Loucy (cell line): ENCODE measurements around the gene ABHD14A.

Experiments used
- EZH2phosphoT487 ChIP-seq: fragments of 200-600 bp; IDR thresholded peaks from 2 replicates; pipeline ENCODE4 v1.6.1; 2018; ENCODE audit warnings: antibody characterized with exemption, mild to moderate bottlenecking, moderate library complexity, borderline replicate concordance
- TF ChIP-seq, protein P1 (sequence below): fragments of 200-600 bp; sonication (generic); conservative IDR thresholded peaks from 2 replicates; pipeline ENCODE4 v1.5.1; 2014; ENCODE audit warnings: mild to moderate bottlenecking, antibody characterized with exemption, low read length

DNA sequence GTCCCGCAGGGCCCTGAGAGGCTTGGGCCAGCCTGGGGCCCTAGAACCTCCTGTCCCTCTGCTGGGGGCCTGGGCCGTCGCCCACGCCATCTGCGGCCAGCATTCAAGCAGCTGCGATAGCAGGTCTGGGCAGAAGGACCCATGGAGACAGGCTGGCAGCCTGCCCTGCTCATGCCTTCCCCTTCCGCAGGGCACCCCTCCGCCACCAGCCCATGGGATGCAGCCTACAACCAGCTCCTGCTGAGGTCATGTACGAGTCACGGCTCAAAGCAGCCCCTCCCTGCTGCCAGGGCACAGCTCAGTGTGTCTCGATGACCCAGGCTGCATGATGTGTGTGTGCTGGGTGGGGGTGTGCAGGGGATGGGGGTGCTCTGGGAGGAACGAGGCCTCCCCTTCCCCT, 53.7 kb downstream of the ABHD14A start:
- TF ChIP-seq, protein P1, sequence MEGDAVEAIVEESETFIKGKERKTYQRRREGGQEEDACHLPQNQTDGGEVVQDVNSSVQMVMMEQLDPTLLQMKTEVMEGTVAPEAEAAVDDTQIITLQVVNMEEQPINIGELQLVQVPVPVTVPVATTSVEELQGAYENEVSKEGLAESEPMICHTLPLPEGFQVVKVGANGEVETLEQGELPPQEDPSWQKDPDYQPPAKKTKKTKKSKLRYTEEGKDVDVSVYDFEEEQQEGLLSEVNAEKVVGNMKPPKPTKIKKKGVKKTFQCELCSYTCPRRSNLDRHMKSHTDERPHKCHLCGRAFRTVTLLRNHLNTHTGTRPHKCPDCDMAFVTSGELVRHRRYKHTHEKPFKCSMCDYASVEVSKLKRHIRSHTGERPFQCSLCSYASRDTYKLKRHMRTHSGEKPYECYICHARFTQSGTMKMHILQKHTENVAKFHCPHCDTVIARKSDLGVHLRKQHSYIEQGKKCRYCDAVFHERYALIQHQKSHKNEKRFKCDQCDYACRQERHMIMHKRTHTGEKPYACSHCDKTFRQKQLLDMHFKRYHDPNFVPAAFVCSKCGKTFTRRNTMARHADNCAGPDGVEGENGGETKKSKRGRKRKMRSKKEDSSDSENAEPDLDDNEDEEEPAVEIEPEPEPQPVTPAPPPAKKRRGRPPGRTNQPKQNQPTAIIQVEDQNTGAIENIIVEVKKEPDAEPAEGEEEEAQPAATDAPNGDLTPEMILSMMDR: no peak
- TF ChIP-seq EZH2phosphoT487: no peak
